ENCODE measurements around the gene TES.

DNA sequence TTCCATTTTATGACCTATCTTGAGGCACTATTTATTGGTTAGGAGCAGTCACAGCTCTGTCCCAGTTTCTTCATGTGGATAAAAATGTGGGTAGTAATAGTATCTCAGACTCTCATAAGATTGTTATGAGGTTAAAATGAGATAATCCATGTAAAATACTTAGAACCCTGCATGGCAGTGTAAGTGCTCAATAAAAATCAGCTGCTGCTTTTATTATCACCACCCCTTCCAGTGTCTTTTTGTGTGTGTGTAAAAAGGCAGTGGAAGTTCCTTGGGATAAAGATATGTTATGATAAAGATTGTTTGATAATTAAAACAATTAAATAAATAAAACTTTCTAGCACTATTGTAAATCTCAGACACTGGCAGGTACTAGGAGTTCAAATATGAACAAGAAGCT, 15.5 kb downstream of the TES start:
- TF ChIP-seq CTCF (IDR thresholded peaks at IDR 0.05) (no peak), POLR2AphosphoS5 (IDR thresholded peaks at IDR 0.05) (no peak), POLR2A (IDR thresholded peaks at IDR 0.05) (no peak)

All from gastroesophageal sphincter (tissue), 3 donors.